HepG2 (cell line): ENCODE data around the gene STK17A. TPM values are rescaled to one million over a fixed set of nuclear protein-coding genes. Genes with fewer than 3 reads are reported as not detected.

Source experiments
- ATAC-seq: fragments of 200-7000 bp; cut with Tn5 transposase; 3 replicates; pipeline ENCODE4 v1.9.1; 2020; ENCODE audit warnings: mild to moderate bottlenecking, moderate library complexity
- BruUV-seq: library from RNA; stranded (reverse); fragments of 400-500 nt; replicated peaks from 2 replicates; lab custom pipeline; 2021; lab: Mats Ljungman, UMichigan
- CTCF ChIA-PET: fragments of 300-600 bp; formaldehyde crosslinking; extraction: SDS; loops from one replicate; lab custom pipeline; 2021; ENCODE audit warnings: low total read pairs, inconsistent platforms, low intra/inter-chr PET ratio; lab: Yijun Ruan, JAX
- POLR2A ChIA-PET: fragments of 350-600 bp; sonication (Branson Sonifier 250); formaldehyde crosslinking; loops from one replicate; lab custom pipeline; 2020; ENCODE audit warnings: antibody characterized with exemption, inconsistent platforms; lab: Yijun Ruan, JAX
- DNase-seq: peaks from one replicate; pipeline ENCODE4 v3.0.0-alpha.2; 2015; ENCODE audit warnings: low spot score
- FAIRE-seq: peaks from 3 replicates; lab custom pipeline; 2011; peaks lifted over from hg19 to GRCh38; lab: Jason Lieb, UNC
- H2AFZ ChIP-seq: one replicate; pipeline ENCODE4 v1.6.1; 2011; ENCODE audit warnings: low read length, inconsistent platforms
- H3K27ac ChIP-seq: fragments of 300-600 bp; 3 replicates; pipeline ENCODE4 v1.8.0; 2011; ENCODE audit warnings: mixed run types, mild to moderate bottlenecking, mixed read lengths, low read length, inconsistent platforms; ENCODE audit not compliant: insufficient read depth; ENCODE audit errors: extremely low read length
- H3K27me3 ChIP-seq, 2 experiments: fragments of 200-600 bp in 1 of 2; 2 replicates in 1 of 2; 3 replicates in 1 of 2; pipeline versions ENCODE4 v1.6.0 to v1.8.0; 2011; ENCODE audit warnings: low read length in 2 of 2, mild to moderate bottlenecking in 2 of 2, moderate library complexity in 2 of 2, inconsistent platforms in 1 of 2; ENCODE audit not compliant: insufficient read depth in 2 of 2, control insufficient read depth in 1 of 2
- H3K36me3 ChIP-seq, 2 experiments: fragments of 200-600 bp in 1 of 2; replicated peaks in 1 of 2; 2 replicates in 1 of 2; 3 replicates in 1 of 2; pipeline versions ENCODE4 v1.5.1 to v1.8.0; 2011; ENCODE audit warnings: low read length in 2 of 2, inconsistent platforms in 1 of 2; ENCODE audit not compliant: insufficient read depth in 2 of 2, control insufficient read depth in 1 of 2
- H3K4me1 ChIP-seq: 2 replicates; pipeline ENCODE4 v1.5.1; 2012; ENCODE audit warnings: low read length, inconsistent platforms; ENCODE audit not compliant: insufficient read depth
- H3K4me2 ChIP-seq: 2 replicates; pipeline ENCODE4 v1.6.0; 2011; ENCODE audit warnings: low read depth, low read length, inconsistent platforms
- H3K4me3 ChIP-seq, 3 experiments: fragments of 200-600 bp in 1 of 3; sonication (generic), shearing (Covaris generic) in 1 of 3; replicated peaks in 1 of 3; 2 replicates each; pipeline ENCODE4 v1.5.1; 2011 to 2016; ENCODE audit warnings: low read length in 3 of 3, inconsistent platforms in 2 of 3, low read depth in 2 of 3, mild to moderate bottlenecking in 2 of 3, control low read depth in 1 of 3, mixed read lengths in 1 of 3; ENCODE audit not compliant: insufficient read depth in 1 of 3
- H3K79me2 ChIP-seq: one replicate; pipeline ENCODE4 v1.6.1; 2011; ENCODE audit warnings: low read length, inconsistent platforms; ENCODE audit not compliant: insufficient read depth
- H3K9ac ChIP-seq: 2 replicates; pipeline ENCODE4 v1.6.0; 2011; ENCODE audit warnings: mild to moderate bottlenecking, low read depth, low read length, inconsistent platforms; ENCODE audit not compliant: insufficient read depth
- H3K9me3 ChIP-seq: 2 replicates; pipeline ENCODE4 v1.5.1; 2012; ENCODE audit warnings: mild to moderate bottlenecking, low read length
- H4K20me1 ChIP-seq: 2 replicates; pipeline ENCODE4 v1.6.0; 2011; ENCODE audit warnings: inconsistent platforms, mild to moderate bottlenecking, low read length, moderate library complexity; ENCODE audit not compliant: insufficient read depth
- AHDC1 ChIP-seq: sonication (generic); formaldehyde crosslinking; IDR thresholded peaks from 2 replicates; pipeline ENCODE4 v1.5.1; 2020; ENCODE audit warnings: mild to moderate bottlenecking, missing genetic modification reagents, borderline replicate concordance
- ARID5B ChIP-seq: IDR thresholded peaks from 2 replicates; pipeline ENCODE4 v1.4.0; 2020; ENCODE audit warnings: mild to moderate bottlenecking, missing genetic modification reagents
- GATAD2A ChIP-seq: IDR thresholded peaks from 2 replicates; pipeline ENCODE4 v1.6.1; 2016
- REST ChIP-seq, 2 experiments: IDR thresholded peaks; 2 replicates each; pipeline ENCODE4 v1.6.1; 2011 to 2012; ENCODE audit warnings: low read length in 2 of 2, borderline replicate concordance in 1 of 2, low read depth in 1 of 2, mild to moderate bottlenecking in 1 of 2, moderate library complexity in 1 of 2
- ZNF335 ChIP-seq: sonication (generic); formaldehyde crosslinking; IDR thresholded peaks from 2 replicates; pipeline ENCODE4 v1.4.0; 2020; ENCODE audit warnings: missing genetic modification reagents
- ZNF644 ChIP-seq: IDR thresholded peaks from 2 replicates; pipeline ENCODE4 v1.6.1; 2016; ENCODE audit warnings: low read depth
- WGBS: methylation state at CpG from one replicate; pipeline ENCODE4 v1.1.6; 2017; ENCODE audit warnings: low lambda C conversion rate; 5-methylcytosine and 5-hydroxymethylcytosine counted together
- in situ Hi-C: cut with HindIII; loops from 2 replicates; pipeline ENCODE4 v1.10.0; 2017; ENCODE audit warnings: low pct_unique_long_range_greater_than_20kb; ENCODE audit not compliant: extremely low pct_ligation_motif_present
- intact Hi-C: fragments of 100-400 bp; cut with micrococcal nuclease; formaldehyde crosslinking; loops from one replicate; pipeline ENCODE4 v1.10.0; 2022; ENCODE audit not compliant: unreplicated experiment
- polyA plus RNA-seq, 8 experiments: library from polyadenylated mRNA; depleted of rRNA in 3 of 8; stranded (reverse) in 7 of 8; unstranded in 1 of 8; fragments of >200 nt; fragmentation: Illumina TruSeq in 4 of 8; extraction: Trizol in 4 of 8; gene quantifications; 2 replicates each; pipeline versions ENCODE4 v1.2.1 to v1.2.3, GENCODE V29; 2011 to 2016; ENCODE audit warnings: low read depth in 4 of 8, missing spikeins in 1 of 8, mixed read lengths in 1 of 8; ENCODE audit not compliant: insufficient read depth in 1 of 8
- total RNA-seq, 5 experiments: library from RNA; depleted of rRNA; stranded (reverse); fragments of >200 nt; fragmentation: Illumina TruSeq; extraction: Trizol; gene quantifications; 2 replicates each; pipeline ENCODE4 v1.2.3, GENCODE V29; 2016; ENCODE audit warnings: low read depth in 1 of 5

Gene STK17A
- total and polyA plus RNA-seq, 2 of the 13 experiments (the other 11 are each of a cell fraction or from before 2014, with no cell fraction given) = 18.6 to 24.3 TPM

GRCh38 chr7:43653891-43654504, 71.1 kb downstream of the STK17A start:
- no peak for FAIRE-seq
- 84% methylated on average over 4 of the region's 4 CpGs for WGBS
- intact Hi-C loops = no loop called here
- Histone ChIP-seq H3K9ac (peak overlapping the region; percentile 9; the same call in 1 of the 2 replicates), H3K4me3 (no peak overlapping the region), H3K79me2 (peaks cover 61% of the 10 kb centered on the region), H3K27me3 (no peaks in the 10 kb centered on the region), H3K4me1 (peaks cover 73% of the 10 kb centered on the region), H3K4me2 (peak overlapping the region; percentile 21; the same call in 1 of the 2 replicates), H3K36me3 (peaks cover 1 to 15% of the 10 kb centered on the region in 2 experiments; a peak in 3 of 5 replicates), H3K27ac (peak overlapping the region; percentile 69), H2AFZ (no peak overlapping the region), H3K9me3 (no peaks in the 10 kb centered on the region), H4K20me1 (no peaks in the 10 kb centered on the region)
- ATAC-seq = peak; percentile 74
- CTCF ChIA-PET = no interaction called here
- no TSS peak for BruUV-seq
- POLR2A ChIA-PET = no interaction called here
- in situ Hi-C loops = no loop called here
- peak; percentile 28 for DNase-seq
- 0 out of 2 replicates have a peak, but pooled peaks have one; percentile 10 for TF ChIP-seq ARID5B
- no peak for TF ChIP-seq AHDC1
- no peak for TF ChIP-seq REST (IDR thresholded peaks at IDR 0.05; ENCODE audit: borderline replicate concordance in 1 of 2, low read depth in 1 of 2, low read length in 2 of 2)
- TF ChIP-seq ZNF644 (CRISPR knock-in tag) = 0 out of 2 replicates have a peak, but pooled peaks have one; percentile 25
- TF ChIP-seq GATAD2A (CRISPR knock-in tag) = 0 out of 2 replicates have a peak, but pooled peaks have one; percentile 17
- no peak for TF ChIP-seq ZNF335
